8988T (cell line): ENCODE data around the gene RELL1.
A peak's percentile ranks its signal among the peaks of the same experiment; 100 is the strongest.

ENCODE experiments used
- DNase-seq: peaks from one replicate; pipeline ENCODE4 v3.0.0; 2011

Gene RELL1

DNA sequence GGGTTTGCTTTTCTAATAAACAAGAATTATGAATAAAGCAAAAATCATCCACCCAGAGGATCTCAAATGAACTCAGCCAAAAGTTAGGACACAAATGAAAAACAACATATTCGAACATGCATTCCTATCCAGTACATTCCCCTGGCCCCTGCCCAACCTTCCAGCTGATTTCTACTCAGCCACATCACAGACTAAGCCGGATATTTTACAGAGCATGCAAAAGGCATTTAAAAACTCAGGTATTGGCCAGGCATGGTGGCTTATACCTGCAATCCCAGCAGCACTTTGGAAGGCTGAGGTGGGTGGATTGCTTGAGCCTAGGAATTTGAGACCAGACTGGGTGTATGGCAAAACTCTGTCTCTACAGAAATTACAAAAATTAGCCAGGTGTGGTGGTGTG lies 54.6 kb downstream of the RELL1 start:
- DNase-seq: no peak

- no peak for DNase-seq
Measured at GRCh38 chr4:37629713-37630112, 56.5 kb downstream of the RELL1 start.

DNA sequence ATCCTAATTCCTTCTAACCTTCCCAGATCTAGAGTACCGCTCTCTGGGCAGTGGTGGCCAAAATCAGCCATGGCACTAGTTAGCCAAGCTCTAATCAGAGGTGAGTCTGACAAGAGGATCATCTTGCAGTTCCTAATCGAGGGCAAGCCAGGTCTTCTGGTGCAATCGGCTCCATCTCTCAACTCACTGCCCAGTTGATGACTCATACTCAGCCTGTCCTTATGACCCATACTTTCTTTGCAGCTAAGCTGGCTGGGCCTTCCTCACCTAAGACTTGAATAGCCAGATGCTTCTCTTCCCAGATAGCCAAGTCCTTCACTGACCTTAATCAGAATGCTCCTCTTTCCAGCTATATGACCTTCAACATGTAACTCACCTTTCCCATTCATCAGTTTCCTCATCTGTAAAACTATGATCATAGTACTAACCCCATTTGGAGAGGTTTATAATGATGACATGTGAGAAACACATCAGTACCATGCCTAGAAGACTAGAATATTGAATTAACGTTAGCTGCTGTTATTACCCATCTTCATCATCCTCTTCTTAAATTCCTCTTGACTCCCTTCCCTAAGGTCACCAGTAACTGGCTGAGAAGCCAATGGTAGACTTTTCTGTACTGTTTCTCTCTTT lies 57.1 kb downstream of the RELL1 start:
- no peak for DNase-seq

DNA sequence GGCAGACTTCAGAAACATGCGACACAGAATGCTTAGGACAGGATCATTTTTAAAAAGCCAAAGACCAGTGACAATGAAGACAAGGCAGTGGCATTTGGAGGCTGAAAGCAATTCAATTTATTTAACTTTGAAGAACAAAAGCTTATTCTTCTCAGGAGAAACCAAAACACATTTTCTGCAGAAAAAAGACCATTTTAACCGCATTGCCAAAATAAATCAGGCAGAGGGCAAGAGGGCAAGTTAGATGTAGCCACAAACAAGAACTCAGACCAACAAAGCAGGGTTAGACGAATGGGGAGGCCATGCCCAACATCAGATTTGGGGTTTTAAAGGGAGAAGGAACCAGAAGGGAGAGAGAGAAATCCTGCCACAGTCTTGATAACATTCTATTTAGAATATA lies 58.9 kb downstream of the RELL1 start:
- DNase-seq: no peak

- no peak for DNase-seq
Measured at GRCh38 chr4:37625499-37625898, 60.7 kb downstream of the RELL1 start.

DNA sequence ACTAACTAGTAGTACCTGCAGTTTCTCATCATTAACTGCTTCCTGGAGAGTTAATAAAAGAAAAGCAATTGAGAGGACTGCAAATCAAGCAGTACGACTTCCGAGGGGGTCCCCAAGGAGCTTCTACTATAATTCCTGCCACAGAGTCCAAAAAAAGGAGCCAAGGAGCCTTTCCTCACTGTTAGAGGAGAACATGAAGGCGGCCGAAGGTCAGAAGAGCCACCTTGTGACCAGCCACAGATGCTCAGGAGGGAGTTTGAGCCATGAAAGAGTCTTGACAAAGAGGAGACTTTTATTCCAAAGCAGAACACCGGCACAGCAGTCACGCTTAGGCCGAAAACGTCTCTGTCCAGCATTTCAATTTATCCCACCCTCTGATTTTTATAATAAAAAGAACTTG lies 62.2 kb downstream of the RELL1 start:
- DNase-seq: no peak

DNA sequence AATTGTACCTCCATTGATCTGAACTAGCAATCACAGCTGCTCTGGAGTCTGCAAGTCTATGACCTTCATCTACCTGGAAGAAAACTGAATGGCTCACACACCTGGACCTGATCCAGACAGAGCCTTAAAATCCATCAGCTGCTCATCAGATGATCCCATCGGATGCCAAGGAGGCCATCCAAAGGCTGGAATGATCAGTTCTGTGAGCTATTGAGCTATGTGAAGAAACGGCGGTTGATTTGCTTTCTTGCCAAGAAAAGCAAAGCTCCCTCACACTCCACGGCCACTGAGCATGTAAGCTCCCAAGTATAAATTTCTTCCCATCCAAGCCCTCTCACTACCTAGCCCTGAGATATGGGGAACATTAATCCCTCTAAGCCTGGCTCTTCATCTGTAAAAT lies 63.1 kb downstream of the RELL1 start:
- no peak for DNase-seq

DNA sequence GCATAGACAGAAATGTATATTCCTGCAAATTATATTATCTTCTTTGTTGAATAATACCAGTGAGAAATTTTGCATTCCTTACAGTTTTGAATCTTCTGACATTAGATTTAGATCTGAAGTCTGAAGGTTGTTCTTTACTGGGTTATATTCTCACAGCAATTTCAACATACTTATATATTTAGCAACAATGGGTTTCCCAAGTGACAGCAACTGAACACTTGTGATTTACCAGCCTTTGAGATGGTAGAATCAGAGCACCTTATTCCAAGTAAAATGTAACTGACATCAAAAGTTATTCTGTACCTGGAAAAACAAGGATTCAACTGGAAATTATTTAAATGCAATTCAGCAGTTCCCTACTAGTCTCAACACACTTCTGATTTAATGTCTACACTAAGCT lies 66.0 kb downstream of the RELL1 start:
- no peak for DNase-seq

DNA sequence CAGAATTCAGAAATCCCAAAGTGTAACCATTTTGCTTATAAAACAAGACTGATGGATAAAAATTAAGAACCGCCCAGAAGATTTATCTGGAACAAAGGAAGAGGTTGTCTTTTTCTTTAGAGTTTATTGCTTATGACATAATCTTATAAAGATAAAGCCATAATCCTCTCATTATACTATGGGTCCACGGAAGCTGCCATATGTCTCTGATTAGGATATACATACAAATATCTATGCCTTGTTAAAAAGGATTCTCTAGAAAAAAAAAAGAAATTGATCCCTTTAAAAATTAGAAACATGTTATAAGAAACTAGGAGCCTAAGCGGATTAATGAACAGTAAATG lies 70.5 kb downstream of the RELL1 start:
- DNase-seq: no peak

GRCh38 chr4:37615059-37615719 lies 71.0 kb downstream of the RELL1 start:
- no peak for DNase-seq

DNA sequence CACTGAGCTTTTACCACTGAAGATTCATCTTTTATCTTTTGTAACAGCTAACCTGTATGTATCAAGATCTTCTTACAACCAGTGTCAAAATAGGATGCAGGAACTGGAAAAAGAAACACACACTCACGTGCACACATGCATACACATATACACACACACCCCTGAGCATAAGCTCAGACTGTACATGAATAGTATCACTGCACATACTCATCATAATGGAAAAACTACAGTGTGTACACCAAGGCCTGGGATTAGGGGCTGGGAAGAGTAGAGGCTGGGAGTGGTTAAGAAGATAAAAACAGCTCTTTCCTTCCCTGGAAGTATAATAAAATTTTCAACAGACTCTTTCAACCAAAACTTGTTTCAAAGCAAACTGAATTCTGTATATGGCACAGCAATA lies 73.4 kb downstream of the RELL1 start:
- no peak for DNase-seq

DNA sequence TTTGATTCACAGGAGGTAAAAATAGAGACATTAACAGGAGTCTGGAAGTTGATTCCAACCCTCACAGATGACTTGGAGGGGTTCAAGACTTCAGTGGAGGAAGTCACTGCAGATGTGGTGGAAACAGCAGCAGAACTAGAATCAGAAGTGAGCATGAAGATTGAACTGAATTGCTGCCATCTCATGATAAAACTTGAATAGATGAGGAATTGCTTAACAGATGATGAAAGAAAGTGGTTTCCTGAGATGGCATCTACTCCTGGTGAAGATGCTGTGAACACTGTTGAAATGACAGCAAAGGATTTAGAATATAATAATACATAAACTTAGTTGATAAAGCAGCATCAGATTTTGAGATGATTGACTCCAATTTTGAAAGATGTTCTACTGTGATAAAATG lies 76.5 kb downstream of the RELL1 start:
- DNase-seq: no peak

GRCh38 chr4:37607018-37607417 lies 79.2 kb downstream of the RELL1 start:
- DNase-seq: no peak

- DNase-seq: no peak
Measured at GRCh38 chr4:37605843-37606565, 80.2 kb downstream of the RELL1 start.

DNA sequence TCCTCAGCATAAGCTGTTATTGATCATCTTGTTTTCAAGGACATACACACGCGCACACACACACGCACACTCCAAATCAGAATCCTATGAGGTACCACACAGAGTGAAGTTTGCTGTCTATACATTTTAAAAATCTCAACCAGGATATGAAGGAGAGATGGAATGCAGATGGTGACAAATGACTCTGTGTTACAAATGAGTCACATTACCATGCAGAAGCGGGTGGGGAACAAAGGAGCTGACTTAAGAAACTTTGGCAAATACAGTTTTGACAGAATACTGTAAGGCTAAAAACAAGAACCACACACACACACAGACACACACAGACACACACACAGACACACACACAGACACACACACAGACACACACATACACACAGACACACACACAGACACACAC lies 81.7 kb downstream of the RELL1 start:
- no peak for DNase-seq

DNA sequence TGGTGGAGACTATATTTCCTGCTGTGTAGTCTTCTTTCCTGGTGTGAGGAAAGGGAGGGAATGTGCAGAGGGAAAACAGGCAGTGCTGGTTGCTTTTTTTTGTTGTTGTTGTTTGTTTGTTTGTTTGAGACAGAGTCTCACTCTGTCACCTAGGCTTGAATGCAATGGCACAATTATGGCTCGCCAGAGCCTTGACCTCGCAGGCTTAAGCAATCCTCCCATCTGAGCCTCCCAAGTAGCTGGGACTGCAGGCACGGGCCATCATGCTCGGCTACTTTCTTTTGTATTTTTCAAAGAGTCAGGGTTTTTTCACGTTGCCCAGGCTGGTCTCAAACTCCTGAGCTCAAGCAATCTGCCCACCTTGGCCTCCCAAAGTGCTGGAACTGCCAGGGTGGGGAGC lies 82.5 kb downstream of the RELL1 start:
- no peak for DNase-seq

DNA sequence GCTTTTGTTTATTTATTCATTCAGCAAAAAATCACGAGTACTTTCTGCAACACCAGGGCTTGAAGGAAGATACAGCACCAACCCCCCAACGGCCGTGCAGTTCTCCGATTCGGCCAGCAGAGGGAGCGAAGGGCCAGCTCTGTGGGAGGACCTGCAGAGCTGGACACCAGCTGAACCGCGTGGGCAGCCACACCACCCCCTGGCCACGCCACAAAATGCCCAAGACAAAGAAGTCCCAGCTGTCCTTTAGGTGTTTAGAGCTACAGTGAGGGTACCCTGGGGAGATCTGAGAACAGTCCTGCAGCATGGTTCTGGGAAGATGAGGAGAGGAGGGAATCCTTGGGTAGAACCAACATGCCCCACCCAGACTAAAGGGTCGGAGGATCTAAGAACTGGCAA lies 83.1 kb downstream of the RELL1 start:
- peak; percentile 64 for DNase-seq

DNA sequence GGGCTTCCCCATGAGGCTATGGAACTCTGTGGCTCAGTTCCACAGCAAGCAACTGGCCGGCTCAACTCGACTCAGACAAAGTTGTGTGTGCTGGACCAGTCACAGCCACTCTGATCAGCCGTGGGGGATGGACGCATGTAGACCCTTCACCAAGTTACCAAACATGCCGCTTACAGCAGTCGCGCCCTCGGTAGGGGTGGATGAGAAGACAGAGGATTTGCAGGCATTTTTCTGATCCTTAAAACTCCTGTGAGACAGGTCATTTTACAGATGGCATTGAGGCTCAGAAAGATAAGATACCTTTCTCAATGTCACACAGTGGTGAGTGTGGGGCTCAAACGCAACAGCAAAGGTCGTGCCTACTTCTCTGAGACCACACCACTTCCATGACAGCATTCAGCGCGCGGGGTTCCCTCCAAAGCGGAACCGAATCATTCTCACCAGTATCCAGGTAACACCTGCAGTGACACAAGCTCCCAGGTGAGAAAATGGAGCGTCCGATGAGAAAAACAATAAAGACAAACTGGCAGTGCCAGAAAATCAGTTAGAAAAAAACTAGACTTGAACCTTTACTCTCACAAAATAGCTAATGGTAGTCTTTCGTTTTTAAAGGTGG lies 83.6 kb downstream of the RELL1 start:
- no peak for DNase-seq

- no peak for DNase-seq
Measured at GRCh38 chr4:37601531-37601930, 84.6 kb downstream of the RELL1 start.

DNA sequence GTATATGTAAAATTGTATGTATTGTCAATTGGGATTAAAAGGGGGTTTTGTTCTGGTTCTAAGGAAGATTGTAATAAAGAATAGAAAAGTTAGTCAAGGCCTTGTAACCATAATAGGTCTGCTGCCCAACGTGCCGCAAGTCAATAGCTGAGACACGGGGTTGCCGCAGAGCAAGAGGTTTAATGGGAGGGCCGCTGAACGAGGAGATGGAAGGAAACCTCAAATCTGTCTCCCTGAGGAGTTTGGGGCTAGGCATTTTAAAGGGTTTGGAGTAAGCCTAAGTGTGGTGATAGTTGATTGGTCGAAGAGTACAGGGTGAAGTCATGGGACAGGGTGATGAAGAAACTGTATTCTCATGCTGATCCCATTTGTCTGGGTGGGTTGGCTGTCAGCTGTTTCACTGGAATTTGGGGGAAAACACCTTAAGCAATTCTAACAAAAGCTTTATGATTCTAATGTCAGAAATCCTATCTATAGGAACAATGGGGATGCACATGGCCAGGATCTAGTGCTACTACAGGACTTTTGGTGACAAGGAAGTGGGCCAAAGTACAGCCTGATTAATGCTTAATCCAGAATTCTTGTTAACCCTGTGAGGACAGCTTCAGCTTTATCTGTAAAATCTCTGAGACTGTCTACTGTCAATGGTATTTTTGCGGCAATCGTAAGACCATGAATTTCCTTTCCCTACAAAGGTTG lies 86.9 kb downstream of the RELL1 start:
- DNase-seq: no peak

DNA sequence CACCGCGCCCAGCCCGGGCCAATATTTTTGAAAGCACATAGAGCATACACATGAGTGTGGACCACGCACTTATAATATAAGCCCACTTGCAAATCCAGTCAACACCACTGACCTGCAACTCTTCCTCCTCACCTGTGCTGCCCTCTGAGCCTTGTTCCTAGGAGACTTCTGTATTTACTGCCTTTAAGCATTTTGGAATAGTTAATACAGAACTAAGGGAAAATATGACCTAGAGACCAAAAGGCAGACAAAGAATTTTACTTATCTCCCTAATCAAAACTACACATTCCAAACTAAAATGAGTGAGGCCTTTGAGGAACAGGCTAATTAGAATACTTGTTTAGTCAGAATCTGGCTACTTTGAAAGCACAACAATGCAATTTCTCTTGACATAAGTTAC lies 89.1 kb downstream of the RELL1 start:
- DNase-seq: no peak

DNA sequence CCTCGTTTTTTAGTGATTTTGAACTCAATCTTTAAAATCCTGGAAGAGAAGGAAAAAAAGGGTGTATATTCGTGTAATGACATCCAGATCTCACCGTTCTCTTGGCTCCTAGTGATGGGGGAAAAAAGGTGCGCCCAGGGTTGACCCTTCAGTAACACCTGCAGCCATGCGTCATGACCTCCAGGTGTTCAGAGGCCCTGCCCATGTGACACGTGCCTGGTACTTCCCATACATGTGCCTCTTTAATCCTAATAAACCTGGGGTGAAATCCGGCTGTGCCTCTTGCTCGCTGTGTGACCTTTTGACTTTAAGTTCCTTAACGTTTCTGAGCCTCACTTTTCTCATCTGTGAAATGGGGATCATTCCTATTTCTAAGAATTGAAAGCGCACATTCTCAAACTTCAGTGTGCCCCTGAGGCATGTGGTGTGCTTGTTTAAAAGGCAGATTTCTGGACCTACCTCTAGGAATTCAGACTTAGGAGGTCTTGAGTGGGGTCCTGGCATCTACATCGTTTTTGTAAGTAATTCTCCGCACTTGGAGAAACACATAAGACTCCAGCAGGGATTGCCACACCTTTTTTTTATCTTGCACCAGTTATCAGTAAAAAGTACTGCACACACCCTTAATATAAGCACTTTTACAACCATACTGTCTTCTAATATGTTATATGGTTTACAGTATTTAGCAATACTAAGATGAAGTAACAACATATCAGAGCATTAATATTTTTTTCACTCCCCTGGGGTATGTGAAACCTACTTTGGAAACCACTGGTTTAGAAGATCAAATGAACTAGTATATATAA lies 90.1 kb downstream of the RELL1 start:
- DNase-seq: no peak

GRCh38 chr4:37594099-37594498 lies 92.1 kb downstream of the RELL1 start:
- no peak for DNase-seq
